NT2/D1 (cell line): ENCODE measurements around the gene C9orf50.

Experiments
- DNase-seq: peaks from one replicate; pipeline ENCODE4 v3.0.0-alpha.2; 2011; ENCODE audit warnings: low read depth, low spot score
- H3K27me3 ChIP-seq: 2 replicates; pipeline ENCODE4 v1.6.0; 2011; ENCODE audit warnings: mild to moderate bottlenecking; ENCODE audit not compliant: insufficient read length, insufficient read depth
- H3K36me3 ChIP-seq: 2 replicates; pipeline ENCODE4 v1.6.1; 2011; ENCODE audit warnings: mild to moderate bottlenecking, low read length, mixed read lengths; ENCODE audit not compliant: insufficient read depth, insufficient read length
- H3K4me1 ChIP-seq: 2 replicates; pipeline ENCODE4 v1.5.1; 2011; ENCODE audit not compliant: insufficient read depth, insufficient read length
- H3K4me3 ChIP-seq: 2 replicates; pipeline ENCODE4 v1.5.1; 2011; ENCODE audit warnings: low read depth; ENCODE audit not compliant: insufficient read length
- H3K9ac ChIP-seq: 2 replicates; pipeline ENCODE4 v1.6.0; 2011; ENCODE audit warnings: low read depth; ENCODE audit not compliant: insufficient read length
- H3K9me3 ChIP-seq: 2 replicates; pipeline ENCODE4 v1.5.1; 2011; ENCODE audit warnings: mild to moderate bottlenecking, low read length; ENCODE audit not compliant: insufficient read depth
- SUZ12 ChIP-seq: IDR thresholded peaks from 2 replicates; pipeline ENCODE4 v1.6.1; 2011; ENCODE audit not compliant: insufficient read length, insufficient read depth; ENCODE audit errors: extremely low read depth
- YY1 ChIP-seq: IDR thresholded peaks from 2 replicates; pipeline ENCODE4 v1.6.1; 2011; ENCODE audit not compliant: insufficient read length, insufficient read depth
- ZNF274 ChIP-seq: IDR thresholded peaks from 2 replicates; pipeline ENCODE4 v1.6.1; 2011; ENCODE audit warnings: mild to moderate bottlenecking, low read depth, low read length

The C9orf50 gene

DNA sequence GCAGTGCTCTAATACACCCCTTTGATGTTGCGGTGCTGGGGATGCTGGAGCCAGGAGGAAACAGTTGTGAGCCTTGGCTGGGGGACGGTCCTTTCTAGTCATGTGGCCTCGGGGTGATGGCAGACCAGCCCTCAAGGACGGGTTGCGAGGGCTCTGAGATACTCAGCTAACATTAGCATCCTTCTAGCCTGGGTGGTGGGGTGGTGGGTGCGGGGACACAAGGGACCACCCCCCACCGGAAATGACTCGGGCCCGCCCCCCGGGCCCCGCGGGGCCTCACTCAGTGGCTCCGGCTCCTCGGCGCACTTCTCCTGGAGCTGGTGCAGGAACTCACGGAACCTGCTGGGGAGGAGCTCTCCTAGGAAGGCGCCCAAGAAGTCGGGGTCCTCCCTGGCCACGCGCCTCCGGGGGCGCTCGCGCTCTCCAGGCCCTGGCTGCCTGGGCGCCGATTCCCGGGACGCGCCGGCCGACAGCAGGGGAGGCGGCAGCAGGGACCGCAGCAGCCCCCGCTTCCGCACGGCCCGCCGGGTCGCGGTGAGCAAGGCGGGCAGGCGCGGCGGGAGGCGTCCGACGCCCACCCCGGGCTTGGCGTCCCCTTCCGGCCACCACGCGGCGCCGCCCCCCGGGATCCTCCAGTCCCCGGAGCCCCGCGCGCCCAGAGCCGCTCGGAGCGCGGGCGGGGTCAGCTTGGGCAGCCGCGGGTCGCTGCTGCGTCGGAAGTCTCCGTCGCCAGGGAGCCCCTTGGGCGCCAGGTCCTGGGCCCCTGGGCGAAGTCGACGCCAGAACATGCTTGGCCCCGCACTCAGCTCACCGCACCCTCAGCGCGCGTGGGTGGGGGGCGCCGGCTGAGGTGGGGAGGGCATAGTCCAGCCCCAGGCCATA is 873 bp downstream of the C9orf50 start:
- Histone ChIP-seq H3K9me3 (no peaks in the 10 kb centered on the region), H3K27me3 (peaks cover 32% of the 10 kb centered on the region), H3K4me1 (peaks cover 15% of the 10 kb centered on the region), H3K4me3 (peak overlapping the region; percentile 55), H3K9ac (peak overlapping the region; percentile 69), H3K36me3 (no peaks in the 10 kb centered on the region)
- TF ChIP-seq SUZ12 (no peak), YY1 (no peak), ZNF274 (no peak)
- DNase-seq, result no peak

DNA sequence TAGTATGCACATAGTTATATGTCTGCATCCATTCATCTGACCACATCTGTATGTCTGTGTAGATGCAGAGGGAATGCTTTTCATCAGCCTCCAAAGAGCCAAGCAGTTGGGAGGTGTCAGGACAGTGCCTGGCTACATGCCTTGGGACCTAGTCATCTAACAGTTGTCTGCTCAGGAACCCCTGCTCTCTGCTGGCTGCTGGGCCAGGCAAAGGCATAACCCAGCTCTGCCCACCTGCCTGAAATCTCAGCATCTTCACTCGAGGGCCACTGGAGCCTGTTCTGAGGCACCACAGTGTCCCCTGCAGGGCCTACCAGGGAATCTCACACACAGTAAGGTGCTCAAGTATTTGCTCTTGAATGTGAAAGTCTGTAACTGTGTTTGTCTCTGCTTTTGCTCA is 3.7 kb downstream of the C9orf50 start:
- Histone ChIP-seq H3K4me3 (no peak overlapping the region), H3K36me3 (no peaks in the 10 kb centered on the region), H3K9me3 (no peaks in the 10 kb centered on the region), H3K27me3 (peaks cover 32% of the 10 kb centered on the region), H3K9ac (no peak overlapping the region), H3K4me1 (peaks cover 30% of the 10 kb centered on the region)
- no peak for DNase-seq
- TF ChIP-seq YY1 (no peak), ZNF274 (no peak), SUZ12 (no peak)

DNA sequence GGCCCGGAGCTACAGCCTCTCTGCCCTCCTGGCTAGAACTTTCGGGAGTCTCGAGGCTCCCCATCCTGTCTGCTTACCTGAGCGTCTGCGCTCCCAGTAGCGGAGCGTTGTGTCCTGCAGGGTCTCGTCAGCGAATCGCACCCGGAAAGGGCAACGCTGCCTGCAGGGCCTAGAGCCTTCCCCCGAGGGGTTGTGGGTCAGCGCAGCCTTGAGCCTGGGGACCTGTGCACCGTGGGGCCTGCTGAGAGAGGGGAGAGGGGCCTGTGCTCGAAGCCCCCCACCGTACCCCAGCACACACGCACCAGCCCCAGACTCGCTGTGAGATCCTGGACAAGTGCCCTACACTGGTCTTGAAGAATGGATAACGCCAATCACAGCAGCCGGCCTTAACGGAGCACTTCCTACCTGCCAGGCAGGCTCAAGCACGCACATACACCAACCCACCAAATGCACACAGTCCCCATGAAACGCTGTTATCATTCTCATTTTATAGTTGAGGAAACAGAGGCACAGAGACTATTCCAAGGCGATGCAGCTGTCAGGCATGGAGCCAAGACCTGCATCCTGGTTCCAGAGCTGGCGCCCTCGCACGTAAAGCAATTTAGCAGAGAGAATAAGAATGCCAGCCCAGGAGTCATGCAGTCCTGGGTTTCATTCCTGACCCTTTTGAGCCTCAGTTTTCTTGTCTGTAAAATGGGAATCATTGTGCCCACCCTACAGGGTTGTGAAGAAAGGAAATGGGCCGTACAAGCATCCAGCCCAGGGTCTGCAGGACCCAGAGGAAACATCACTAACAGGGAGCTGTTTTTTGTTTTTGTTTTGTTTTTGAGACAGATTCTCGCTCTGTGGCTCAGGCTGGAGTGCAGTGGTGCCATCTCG is 5.3 kb downstream of the C9orf50 start:
- H3K27me3 ChIP-seq, result peaks cover 18% of the 10 kb centered on the region
- TF ChIP-seq ZNF274 (no peak), YY1 (no peak), SUZ12 (no peak)
- H3K36me3 ChIP-seq, result no peaks in the 10 kb centered on the region
- peaks cover 30% of the 10 kb centered on the region for H3K4me1 ChIP-seq
- DNase-seq, result no peak
- no peak overlapping the region for H3K4me3 ChIP-seq
- H3K9ac ChIP-seq, result no peak overlapping the region
- H3K9me3 ChIP-seq, result no peaks in the 10 kb centered on the region

DNA sequence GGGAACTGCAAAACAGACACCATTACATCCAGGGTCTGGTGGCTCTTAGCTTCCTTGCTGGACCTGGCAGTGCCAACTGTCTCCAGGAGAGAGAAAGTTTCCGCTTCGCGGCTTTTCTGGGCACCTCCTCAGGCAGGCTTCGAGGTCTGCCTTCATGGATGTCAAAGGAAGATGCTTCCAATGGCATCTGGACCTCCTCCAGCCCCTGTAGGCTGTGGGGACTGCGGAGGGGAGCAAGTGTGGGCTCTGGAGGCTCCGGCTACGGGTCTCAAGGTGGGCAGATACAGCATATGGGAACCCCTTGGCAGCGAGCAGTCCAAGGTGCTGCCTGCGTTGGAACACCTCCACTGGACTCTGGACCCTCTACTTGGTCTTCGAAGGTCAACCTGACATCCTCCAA is 6.0 kb downstream of the C9orf50 start:
- H3K9ac ChIP-seq, result no peak overlapping the region
- H3K36me3 ChIP-seq, result no peaks in the 10 kb centered on the region
- TF ChIP-seq ZNF274, result no peak
- TF ChIP-seq SUZ12, result no peak
- TF ChIP-seq YY1, result no peak
- no peak overlapping the region for H3K4me3 ChIP-seq
- peaks cover 11% of the 10 kb centered on the region for H3K27me3 ChIP-seq
- H3K9me3 ChIP-seq, result no peaks in the 10 kb centered on the region
- no peak for DNase-seq
- peaks cover 30% of the 10 kb centered on the region for H3K4me1 ChIP-seq

DNA sequence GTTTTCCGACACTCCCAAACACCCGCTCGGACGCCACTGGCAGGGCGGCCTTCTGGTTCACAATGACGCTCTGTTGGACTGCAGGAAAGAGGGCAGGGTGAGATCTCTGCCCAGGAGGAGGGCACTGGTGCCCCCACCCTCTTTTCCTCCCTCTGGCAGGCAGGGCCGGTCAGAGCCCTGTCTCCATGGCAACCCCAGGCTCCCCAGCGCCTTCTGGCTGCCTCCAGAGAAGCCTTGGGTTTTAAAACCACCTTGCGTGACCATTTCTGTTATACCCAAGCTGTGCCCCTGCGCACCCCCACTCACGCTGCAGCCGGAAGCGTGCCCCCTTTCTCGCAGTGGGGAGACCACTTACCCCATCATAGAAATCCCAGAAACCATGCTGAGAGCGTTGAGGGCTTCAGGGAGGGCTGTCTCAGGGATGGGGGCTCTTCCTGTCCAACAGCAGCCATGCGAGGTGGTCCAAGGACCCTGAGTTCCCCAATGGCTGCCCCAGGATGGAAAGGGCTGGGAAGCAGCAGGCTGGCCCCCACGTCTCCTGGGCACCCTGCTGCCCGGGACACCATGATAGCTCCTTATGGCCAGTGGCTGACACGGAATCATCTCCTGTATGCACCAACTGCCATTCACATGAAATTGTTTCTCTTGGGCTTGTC is 7.3 kb downstream of the C9orf50 start:
- peaks cover 34% of the 10 kb centered on the region for H3K4me1 ChIP-seq
- no peaks in the 10 kb centered on the region for H3K9me3 ChIP-seq
- H3K9ac ChIP-seq, result peak overlapping the region; percentile 50
- DNase-seq, result no peak
- TF ChIP-seq ZNF274 (no peak), SUZ12 (no peak), YY1 (no peak)
- H3K4me3 ChIP-seq, result no peak overlapping the region
- H3K27me3 ChIP-seq, result no peaks in the 10 kb centered on the region
- no peaks in the 10 kb centered on the region for H3K36me3 ChIP-seq

DNA sequence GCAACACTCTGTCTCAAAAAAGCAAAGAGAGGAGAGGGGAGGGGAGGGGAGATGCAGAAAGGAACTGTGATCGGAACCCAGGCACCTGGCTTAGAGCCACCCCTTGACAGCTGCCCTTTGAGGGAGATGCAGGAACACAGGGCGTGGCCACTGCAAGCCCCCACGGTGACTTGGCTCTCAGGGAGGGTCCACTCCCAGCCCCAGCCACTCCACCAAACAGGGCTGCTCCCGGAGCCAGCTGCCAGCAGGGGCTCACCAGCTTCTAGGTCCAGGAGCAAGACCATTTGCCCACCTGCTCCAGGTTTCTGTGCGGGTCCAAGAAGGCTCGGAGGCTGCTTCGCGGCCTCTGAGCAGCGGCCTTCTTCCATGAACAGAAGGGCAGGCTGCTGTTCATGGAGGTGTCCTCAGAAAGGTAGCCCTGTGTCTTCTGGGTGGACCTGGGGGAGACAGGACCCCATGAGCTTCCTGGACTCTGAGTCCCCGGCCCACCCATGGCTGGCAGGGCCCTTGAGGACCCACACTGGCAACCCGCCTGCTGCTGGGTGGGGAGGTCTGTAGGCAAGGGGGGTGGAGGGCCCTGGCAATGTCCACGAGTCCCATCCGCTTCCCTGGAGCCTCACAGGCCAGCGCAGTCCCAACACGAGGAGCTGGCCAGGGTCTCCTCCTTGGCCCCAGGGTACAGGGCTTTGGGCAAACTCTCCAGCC is 7.9 kb downstream of the C9orf50 start:
- peaks cover 34% of the 10 kb centered on the region for H3K4me1 ChIP-seq
- no peaks in the 10 kb centered on the region for H3K27me3 ChIP-seq
- no peak overlapping the region for H3K4me3 ChIP-seq
- H3K9me3 ChIP-seq, result no peaks in the 10 kb centered on the region
- no peaks in the 10 kb centered on the region for H3K36me3 ChIP-seq
- DNase-seq, result no peak
- no peak for TF ChIP-seq ZNF274
- peak overlapping the region; percentile 33 for H3K9ac ChIP-seq
